ENCODE measurements around the gene PAM16.

PAM16 gene

GRCh38 chr16:4358236-4358635, 7.1 kb upstream of the PAM16 start:
- no peak for DNase-seq (ENCODE audit: low read depth)
- no peak overlapping the region for H3K4me3 ChIP-seq (ENCODE audit: low read length)
- no peak for TF ChIP-seq CTCF (IDR thresholded peaks at IDR 0.05; ENCODE audit: insufficient read depth, low read depth, low read length, missing control alignments)

- DNase-seq (ENCODE audit: low read depth) = no peak
- H3K4me3 ChIP-seq (ENCODE audit: low read length) = no peak overlapping the region
- no peak for TF ChIP-seq CTCF (IDR thresholded peaks at IDR 0.05; ENCODE audit: insufficient read depth, low read depth, low read length, missing control alignments)
These were observed 5.7 kb upstream of the PAM16 start for GRCh38 chr16:4356820-4357219.

GRCh38 chr16:4354512-4355409, 3.6 kb upstream of the PAM16 start:
- no peak for TF ChIP-seq CTCF (IDR thresholded peaks at IDR 0.05; ENCODE audit: insufficient read depth, low read depth, low read length, missing control alignments)
- no peak overlapping the region for H3K4me3 ChIP-seq (ENCODE audit: low read length)
- no peak for DNase-seq (ENCODE audit: low read depth)

GRCh38 chr16:4353675-4354074, 2.6 kb upstream of the PAM16 start:
- TF ChIP-seq CTCF (IDR thresholded peaks at IDR 0.05; ENCODE audit: insufficient read depth, low read depth, low read length, missing control alignments) = no peak
- no peak overlapping the region for H3K4me3 ChIP-seq (ENCODE audit: low read length)
- no peak for DNase-seq (ENCODE audit: low read depth)

- TF ChIP-seq CTCF (IDR thresholded peaks at IDR 0.05; ENCODE audit: insufficient read depth, low read depth, low read length, missing control alignments) = no peak
- no peak overlapping the region for H3K4me3 ChIP-seq (ENCODE audit: low read length)
- no peak for DNase-seq (ENCODE audit: low read depth)
These were observed 1.7 kb upstream of the PAM16 start for GRCh38 chr16:4352843-4353242.

- H3K4me3 ChIP-seq (ENCODE audit: low read length) = no peak overlapping the region
- no peak for TF ChIP-seq CTCF (IDR thresholded peaks at IDR 0.05; ENCODE audit: insufficient read depth, low read depth, low read length, missing control alignments)
- DNase-seq (ENCODE audit: low read depth) = peak; percentile 65
These were observed 759 bp upstream of the PAM16 start for GRCh38 chr16:4351880-4352279.

- H3K4me3 ChIP-seq (ENCODE audit: low read length) = peak overlapping the region; percentile 82
- DNase-seq (ENCODE audit: low read depth) = no peak
- TF ChIP-seq CTCF (IDR thresholded peaks at IDR 0.05; ENCODE audit: insufficient read depth, low read depth, low read length, missing control alignments) = no peak
These were observed 745 bp downstream of the PAM16 start for GRCh38 chr16:4350365-4350786.

Measured in epithelial cell of esophagus (primary cell).